Mesendoderm (in vitro differentiated cells): ENCODE measurements around the gene TBRG1.
A peak's percentile ranks its signal among the peaks of the same experiment; 100 is the strongest.

ENCODE experiments used
- DNase-seq: peaks from one replicate; pipeline ENCODE4 v3.0.0; 2013
- H2AK5ac ChIP-seq: 2 replicates; pipeline ENCODE4 v1.6.1; 2013; ENCODE audit warnings: low read length, inconsistent platforms
- H2BK120ac ChIP-seq: 2 replicates; pipeline ENCODE4 v1.6.1; 2013; ENCODE audit warnings: low read depth, mild to moderate bottlenecking, low read length, moderate library complexity, mixed read lengths
- H2BK15ac ChIP-seq: replicated peaks from 2 replicates; pipeline ENCODE4 v1.6.1; 2013; ENCODE audit warnings: low read depth, mild to moderate bottlenecking, moderate library complexity
- H2BK5ac ChIP-seq: 2 replicates; pipeline ENCODE4 v1.6.1; 2013; ENCODE audit warnings: low read length, inconsistent platforms
- H3K18ac ChIP-seq: 2 replicates; pipeline ENCODE4 v1.6.1; 2013; ENCODE audit warnings: mild to moderate bottlenecking, low read length, mixed read lengths
- H3K23ac ChIP-seq: one replicate; pipeline ENCODE4 v1.6.1; 2013; ENCODE audit warnings: low read length
- H3K27ac ChIP-seq: 2 replicates; pipeline ENCODE4 v1.5.1; 2013; ENCODE audit warnings: low read depth, mild to moderate bottlenecking, inconsistent platforms, low read length, moderate library complexity
- H3K27me3 ChIP-seq: 2 replicates; pipeline ENCODE4 v1.6.1; 2013; ENCODE audit warnings: low read length, control low read depth, mild to moderate bottlenecking, inconsistent platforms; ENCODE audit not compliant: insufficient read depth, poor library complexity
- H3K36me3 ChIP-seq: 2 replicates; pipeline ENCODE4 v1.6.1; 2013; ENCODE audit warnings: low read length, inconsistent platforms; ENCODE audit not compliant: control insufficient read depth, insufficient read depth
- H3K4ac ChIP-seq: one replicate; pipeline ENCODE4 v1.6.1; 2013; ENCODE audit warnings: low read depth, mild to moderate bottlenecking, low read length, moderate library complexity
- H3K4me1 ChIP-seq: 2 replicates; pipeline ENCODE4 v1.6.1; 2013; ENCODE audit warnings: low read depth, low read length, inconsistent platforms; ENCODE audit not compliant: control insufficient read depth
- H3K4me2 ChIP-seq: 2 replicates; pipeline ENCODE4 v1.6.1; 2013; ENCODE audit warnings: low read length
- H3K4me3 ChIP-seq: 2 replicates; pipeline ENCODE4 v1.5.1; 2013; ENCODE audit warnings: mild to moderate bottlenecking, low read length
- H3K56ac ChIP-seq: one replicate; pipeline ENCODE4 v1.6.1; 2013; ENCODE audit warnings: low read length
- H3K79me1 ChIP-seq: 2 replicates; pipeline ENCODE4 v1.6.1; 2013; ENCODE audit warnings: low read length, inconsistent platforms
- H3K79me2 ChIP-seq: 2 replicates; pipeline ENCODE4 v1.6.1; 2013; ENCODE audit warnings: mild to moderate bottlenecking, low read length; ENCODE audit not compliant: control insufficient read depth, insufficient read depth
- H3K9ac ChIP-seq: 2 replicates; pipeline ENCODE4 v1.6.1; 2013; ENCODE audit warnings: low read length, inconsistent platforms
- H4K5ac ChIP-seq: one replicate; pipeline ENCODE4 v1.6.1; 2013; ENCODE audit warnings: low read length
- H4K8ac ChIP-seq: one replicate; pipeline ENCODE4 v1.6.1; 2013; ENCODE audit warnings: low read depth, mild to moderate bottlenecking, control low read depth, low read length, moderate library complexity
- WGBS: extraction: QIAGEN DNeasy Blood & Tissue Kit; methylation state at CpG from one replicate; pipeline ENCODE4 v1.1.7; 2013; ENCODE audit warnings: low lambda C conversion rate, missing lambda C conversion rate; ENCODE audit not compliant: insufficient coverage; ENCODE audit errors: extremely low coverage; 5-methylcytosine and 5-hydroxymethylcytosine counted together

Gene TBRG1

DNA sequence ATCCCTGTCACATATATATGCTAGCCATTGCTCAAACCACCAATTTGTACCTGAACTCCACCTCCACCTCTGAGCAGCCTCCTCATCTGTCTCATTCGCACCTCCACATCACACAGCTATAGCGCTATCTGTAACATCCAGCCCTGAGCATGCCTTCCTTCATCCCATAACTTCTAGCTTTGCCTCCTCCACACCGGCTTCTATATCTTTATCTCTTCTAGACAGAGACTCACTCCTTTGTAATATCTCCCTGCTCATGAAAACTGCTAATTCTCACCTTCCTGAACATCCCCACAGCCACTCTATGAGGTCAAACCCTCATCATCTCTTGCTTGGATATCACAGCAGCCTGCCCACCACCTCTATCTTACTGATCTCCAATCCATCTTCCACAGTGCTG lies 44.9 kb downstream of the TBRG1 start:
- no peak overlapping the region for H4K5ac ChIP-seq
- no peaks in the 10 kb centered on the region for H3K79me1 ChIP-seq
- H2BK120ac ChIP-seq: no peak overlapping the region
- peaks cover 1% of the 10 kb centered on the region for H3K27me3 ChIP-seq
- H3K27ac ChIP-seq: no peak overlapping the region
- no peaks in the 10 kb centered on the region for H3K36me3 ChIP-seq
- no peak overlapping the region for H3K4me2 ChIP-seq
- no peak overlapping the region for H3K18ac ChIP-seq
- no peaks in the 10 kb centered on the region for H3K4me1 ChIP-seq
- H2BK15ac ChIP-seq: no peak overlapping the region
- H3K23ac ChIP-seq: no peak overlapping the region
- no peaks in the 10 kb centered on the region for H3K79me2 ChIP-seq
- H2AK5ac ChIP-seq: no peak overlapping the region
- no peak overlapping the region for H3K56ac ChIP-seq
- H3K9ac ChIP-seq: no peak overlapping the region
- no peak overlapping the region for H3K4me3 ChIP-seq
- no peak overlapping the region for H2BK5ac ChIP-seq
- WGBS: no CpG with 5 or more reads among the region's 3 CpGs
- H3K4ac ChIP-seq: no peak overlapping the region
- no peak for DNase-seq
- H4K8ac ChIP-seq: no peak overlapping the region

DNA sequence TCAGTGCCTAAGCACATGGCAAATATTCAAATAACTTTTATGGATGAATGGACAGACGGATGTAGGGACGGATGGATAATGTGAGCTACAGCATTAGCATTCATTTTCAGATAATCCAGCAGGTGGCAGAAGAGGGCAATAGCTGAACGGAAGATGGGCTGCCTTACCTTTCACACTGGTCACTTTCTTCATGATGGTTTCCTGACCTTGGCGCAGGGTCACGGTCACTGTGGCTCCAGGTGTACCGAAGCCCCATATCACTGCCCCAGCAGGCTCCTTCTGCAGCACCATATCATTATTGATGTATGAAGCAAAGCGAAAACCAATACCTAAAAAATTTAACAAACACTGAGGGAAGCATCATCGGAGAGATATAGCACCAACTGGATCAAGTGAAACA lies 46.5 kb downstream of the TBRG1 start:
- H3K56ac ChIP-seq: no peak overlapping the region
- no peak overlapping the region for H3K27ac ChIP-seq
- no peak overlapping the region for H3K4ac ChIP-seq
- no peak overlapping the region for H2BK5ac ChIP-seq
- no CpG with 5 or more reads among the region's 8 CpGs for WGBS
- DNase-seq: peak; percentile 43
- no peak overlapping the region for H3K9ac ChIP-seq
- no peak overlapping the region for H2BK15ac ChIP-seq
- H3K23ac ChIP-seq: no peak overlapping the region
- H4K5ac ChIP-seq: no peak overlapping the region
- H4K8ac ChIP-seq: no peak overlapping the region
- no peak overlapping the region for H2AK5ac ChIP-seq
- no peaks in the 10 kb centered on the region for H3K36me3 ChIP-seq
- H2BK120ac ChIP-seq: no peak overlapping the region
- H3K4me3 ChIP-seq: no peak overlapping the region
- H3K79me2 ChIP-seq: no peaks in the 10 kb centered on the region
- H3K79me1 ChIP-seq: no peaks in the 10 kb centered on the region
- H3K27me3 ChIP-seq: peaks cover 5% of the 10 kb centered on the region
- no peak overlapping the region for H3K4me2 ChIP-seq
- H3K4me1 ChIP-seq: no peaks in the 10 kb centered on the region
- H3K18ac ChIP-seq: no peak overlapping the region

DNA sequence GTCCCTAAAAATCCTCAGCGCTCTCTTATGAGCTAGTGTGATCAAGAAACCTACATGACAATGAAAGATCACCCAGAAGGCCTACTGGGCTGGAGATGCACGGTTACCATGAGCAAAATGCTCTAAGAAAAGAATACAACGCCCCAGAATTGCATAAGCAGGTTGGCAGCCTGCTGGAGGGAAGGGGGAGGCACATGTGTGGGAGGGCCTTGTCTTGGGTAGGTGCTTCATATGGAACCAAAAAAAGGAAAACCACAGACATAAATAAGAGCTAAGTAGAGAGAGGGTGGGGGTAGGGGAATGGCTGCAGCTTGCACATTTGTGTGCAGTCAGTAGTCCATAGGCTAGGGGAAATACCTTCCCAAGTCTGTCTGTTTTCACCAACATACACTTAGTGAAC lies 48.1 kb downstream of the TBRG1 start:
- no CpG with 5 or more reads among the region's 3 CpGs for WGBS
- no peak for DNase-seq
- H3K27ac ChIP-seq: no peak overlapping the region
- H3K4ac ChIP-seq: no peak overlapping the region
- H4K5ac ChIP-seq: no peak overlapping the region
- no peak overlapping the region for H3K56ac ChIP-seq
- H3K9ac ChIP-seq: no peak overlapping the region
- no peak overlapping the region for H3K18ac ChIP-seq
- no peak overlapping the region for H2AK5ac ChIP-seq
- H3K36me3 ChIP-seq: no peaks in the 10 kb centered on the region
- no peaks in the 10 kb centered on the region for H3K79me1 ChIP-seq
- no peaks in the 10 kb centered on the region for H3K4me1 ChIP-seq
- H3K4me3 ChIP-seq: no peak overlapping the region
- H2BK5ac ChIP-seq: no peak overlapping the region
- no peak overlapping the region for H3K23ac ChIP-seq
- no peak overlapping the region for H4K8ac ChIP-seq
- H3K27me3 ChIP-seq: peaks cover 5% of the 10 kb centered on the region
- no peaks in the 10 kb centered on the region for H3K79me2 ChIP-seq
- no peak overlapping the region for H3K4me2 ChIP-seq
- H2BK15ac ChIP-seq: no peak overlapping the region
- H2BK120ac ChIP-seq: no peak overlapping the region

DNA sequence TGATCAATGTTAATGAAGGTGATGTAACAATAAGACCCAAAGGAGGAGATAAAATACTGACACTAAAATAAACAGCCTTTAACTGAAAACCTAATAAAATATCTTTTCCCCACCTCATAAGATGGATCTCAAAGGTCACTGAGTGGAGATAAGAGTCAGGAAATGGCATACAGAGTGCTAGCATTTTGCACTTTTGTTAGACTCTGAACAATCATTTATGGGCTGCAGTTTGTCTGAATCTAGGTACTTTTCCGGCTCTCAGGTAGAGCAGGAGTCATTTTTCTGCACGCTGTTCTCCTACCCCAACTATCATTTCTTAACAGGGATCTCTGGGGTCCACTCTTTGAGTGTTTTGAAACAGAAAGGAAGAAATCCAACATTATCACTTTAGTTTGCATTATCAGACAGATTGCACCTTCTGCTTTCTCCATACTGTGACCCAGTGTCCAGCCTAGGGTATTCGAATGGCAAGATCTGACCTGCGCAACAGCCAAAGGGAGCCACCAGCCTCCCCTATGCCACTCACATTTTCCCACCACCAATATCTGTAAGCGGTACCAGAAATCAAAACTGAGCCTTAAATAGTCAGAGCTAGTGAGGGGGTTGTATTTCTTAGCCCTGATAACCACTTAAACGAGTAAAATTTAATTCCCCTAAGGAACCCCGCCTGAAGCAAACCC lies 50.0 kb downstream of the TBRG1 start:
- H3K23ac ChIP-seq: no peak overlapping the region
- H3K56ac ChIP-seq: peak overlapping the region; percentile 66
- H3K27me3 ChIP-seq: peaks cover 5% of the 10 kb centered on the region
- no peak overlapping the region for H2BK5ac ChIP-seq
- H3K9ac ChIP-seq: peak overlapping the region; percentile 57
- H3K27ac ChIP-seq: no peak overlapping the region
- no peak overlapping the region for H2BK120ac ChIP-seq
- no peak overlapping the region for H2AK5ac ChIP-seq
- DNase-seq: no peak
- no peak overlapping the region for H3K4me3 ChIP-seq
- no peaks in the 10 kb centered on the region for H3K79me1 ChIP-seq
- H3K79me2 ChIP-seq: no peaks in the 10 kb centered on the region
- WGBS: no CpG with 5 or more reads among the region's 7 CpGs
- H3K4ac ChIP-seq: no peak overlapping the region
- no peak overlapping the region for H4K5ac ChIP-seq
- no peaks in the 10 kb centered on the region for H3K36me3 ChIP-seq
- no peak overlapping the region for H2BK15ac ChIP-seq
- H4K8ac ChIP-seq: no peak overlapping the region
- H3K18ac ChIP-seq: no peak overlapping the region
- peak overlapping the region; percentile 9 for H3K4me2 ChIP-seq
- H3K4me1 ChIP-seq: no peaks in the 10 kb centered on the region

DNA sequence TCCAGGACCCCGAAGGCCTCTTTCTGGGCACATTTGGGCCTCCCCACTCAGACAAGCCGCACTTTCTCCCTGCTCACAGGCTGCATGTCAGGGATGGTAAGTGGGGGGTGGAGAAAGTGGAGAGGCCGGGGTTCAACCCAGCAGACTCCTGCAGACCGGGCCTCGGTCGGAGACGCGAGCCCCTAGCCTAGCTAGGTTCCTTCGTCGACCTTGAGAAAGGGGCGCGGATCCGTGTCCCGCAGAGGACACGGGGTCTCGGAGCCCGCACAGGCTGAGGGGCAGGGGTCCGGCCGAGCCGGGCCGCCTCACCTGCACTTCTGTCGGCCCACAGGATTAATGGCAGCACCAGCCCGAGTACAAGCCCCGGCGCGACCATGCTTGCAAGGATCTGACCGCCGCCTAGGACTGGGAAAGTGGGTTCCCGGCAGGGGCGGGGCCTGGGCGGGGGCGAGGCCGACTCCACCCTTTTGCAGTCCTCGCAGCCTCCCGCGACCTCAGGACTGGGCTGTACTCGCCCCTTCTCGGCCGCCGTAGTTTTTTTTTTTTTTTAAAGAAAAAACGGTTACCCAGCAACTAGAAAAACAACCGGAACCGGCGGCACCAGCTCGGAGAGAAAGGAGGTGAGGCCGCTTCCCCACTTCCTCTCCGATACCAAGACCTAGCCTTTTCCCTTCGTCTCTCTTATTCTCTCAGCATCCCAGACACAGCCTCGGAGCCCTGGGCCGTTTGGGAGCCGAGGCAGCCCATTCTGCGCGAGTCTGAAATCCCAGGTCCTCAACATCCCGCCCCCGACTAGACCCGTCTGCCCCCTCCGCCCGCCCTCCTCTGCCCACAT lies 50.9 kb downstream of the TBRG1 start, which contains the start of the genes SIAE and SPA17:
Gene SIAE, minus strand, starts transcription at position 407 of the 835 bp plus-strand sequence. Its CDS starts 31 bp downstream, at position 376.
Gene SPA17, plus strand, starts transcription at position 572 of the 835 bp plus-strand sequence. CDS start 1,361 bp downstream, outside the sequence.
- WGBS: no CpG with 5 or more reads among the region's 58 CpGs
- H3K4me1 ChIP-seq: no peaks in the 10 kb centered on the region
- no peak within 1 kb of the TSS for H3K23ac ChIP-seq

More for the DNA sequence above, 50.9 kb downstream of the TBRG1 start, which contains the start of the genes SIAE and SPA17:
- no peak within 1 kb of the TSS for H2BK15ac ChIP-seq
- H3K27me3 ChIP-seq: peaks cover 5% of the 10 kb centered on the region
- no peak within 1 kb of the TSS for H2BK5ac ChIP-seq
- peak within 1 kb of the TSS; percentile 99 for H4K8ac ChIP-seq
- H3K56ac ChIP-seq: peak within 1 kb of the TSS; percentile 90
- H2AK5ac ChIP-seq: no peak within 1 kb of the TSS
- H3K36me3 ChIP-seq: no peaks in the 10 kb centered on the region
- H2BK120ac ChIP-seq: no peak within 1 kb of the TSS
- peak; percentile 98 for DNase-seq
- H3K79me1 ChIP-seq: no peaks in the 10 kb centered on the region
- peak within 1 kb of the TSS; percentile 67 for H3K9ac ChIP-seq
- H3K4me3 ChIP-seq: peak within 1 kb of the TSS; percentile 85
- H3K4me2 ChIP-seq: peak within 1 kb of the TSS; percentile 66
- H4K5ac ChIP-seq: peak within 1 kb of the TSS; percentile 56
- no peak within 1 kb of the TSS for H3K4ac ChIP-seq
- no peak within 1 kb of the TSS for H3K27ac ChIP-seq
- no peaks in the 10 kb centered on the region for H3K79me2 ChIP-seq
- H3K18ac ChIP-seq: peak within 1 kb of the TSS; percentile 73
